ENCODE data around the gene OLFML2A. TPM values are rescaled to one million over a fixed set of nuclear protein-coding genes. Genes with fewer than 3 reads are reported as not detected.

Gene OLFML2A
- total and polyA plus RNA-seq, 2 of the 13 experiments (the other 11 are each of a cell fraction or from before 2014, with no cell fraction given) = 0.01 to 0.02 TPM

DNA sequence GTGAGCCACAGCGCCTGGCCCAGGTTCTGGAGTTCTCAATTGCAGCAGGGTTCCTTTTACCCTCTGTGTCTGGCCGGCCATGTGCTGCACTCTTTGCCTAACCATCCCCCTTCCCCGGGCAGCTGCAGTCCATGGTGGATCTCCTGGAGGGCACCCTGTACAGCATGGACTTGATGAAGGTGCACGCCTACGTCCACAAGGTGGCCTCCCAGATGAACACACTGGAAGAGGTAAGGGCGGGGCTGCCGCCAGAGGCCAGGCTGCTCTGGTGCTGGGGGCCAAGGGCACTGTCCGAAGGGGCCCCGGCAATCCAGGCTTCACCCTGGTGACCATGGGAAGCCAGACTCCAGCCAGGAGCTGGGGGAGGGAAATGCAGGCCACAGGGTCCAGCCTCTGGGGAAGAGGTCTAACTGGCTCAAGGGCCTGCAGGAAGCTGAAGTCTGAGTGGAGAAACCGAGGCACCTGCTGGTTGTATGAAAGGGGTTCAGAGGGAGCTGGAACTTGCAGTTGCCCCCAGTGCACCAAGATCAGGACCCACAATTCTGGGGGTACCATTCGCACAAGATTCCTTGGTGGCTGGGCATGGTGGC lies 18.1 kb downstream of the OLFML2A start (continued):
- TF ChIP-seq FOSL2 (CRISPR knock-in tag; IDR thresholded peaks at IDR 0.05) = 0 out of 2 replicates have a peak, but pooled peaks have one; percentile 10
- TF ChIP-seq CHD2 (IDR thresholded peaks at IDR 0.05; ENCODE audit: low read depth, low read length) = no peak
- TF ChIP-seq TP53 (CRISPR knock-in tag; conservative IDR thresholded peaks at IDR 0.05) = no peak
- TF ChIP-seq HMGA1 (CRISPR knock-in tag; conservative IDR thresholded peaks at IDR 0.05) = no peak
- TF ChIP-seq RBM22 (optimal IDR thresholded peaks at IDR 0.05; ENCODE audit: low read length) = no peak
- 0 out of 2 replicates have a peak, but pooled peaks have one; percentile 28 for TF ChIP-seq FOXJ3 (CRISPR knock-in tag; IDR thresholded peaks at IDR 0.05; ENCODE audit: borderline replicate concordance)
- no peak for TF ChIP-seq RAD51 (IDR thresholded peaks at IDR 0.05; ENCODE audit: borderline replicate concordance)
- no peak for TF ChIP-seq SMARCC2 (IDR thresholded peaks at IDR 0.05)
- TF ChIP-seq, protein P1, sequence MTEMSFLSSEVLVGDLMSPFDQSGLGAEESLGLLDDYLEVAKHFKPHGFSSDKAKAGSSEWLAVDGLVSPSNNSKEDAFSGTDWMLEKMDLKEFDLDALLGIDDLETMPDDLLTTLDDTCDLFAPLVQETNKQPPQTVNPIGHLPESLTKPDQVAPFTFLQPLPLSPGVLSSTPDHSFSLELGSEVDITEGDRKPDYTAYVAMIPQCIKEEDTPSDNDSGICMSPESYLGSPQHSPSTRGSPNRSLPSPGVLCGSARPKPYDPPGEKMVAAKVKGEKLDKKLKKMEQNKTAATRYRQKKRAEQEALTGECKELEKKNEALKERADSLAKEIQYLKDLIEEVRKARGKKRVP (CRISPR knock-in tag; IDR thresholded peaks at IDR 0.05) = no peak
- TF ChIP-seq ZNF777 (CRISPR knock-in tag; IDR thresholded peaks at IDR 0.05) = no peak
- no peak for TF ChIP-seq ZNF432 (CRISPR knock-in tag; IDR thresholded peaks at IDR 0.05; ENCODE audit: borderline replicate concordance)
- no peak for TF ChIP-seq ETS1 (CRISPR knock-in tag; IDR thresholded peaks at IDR 0.05)
- TF ChIP-seq, protein P2, sequence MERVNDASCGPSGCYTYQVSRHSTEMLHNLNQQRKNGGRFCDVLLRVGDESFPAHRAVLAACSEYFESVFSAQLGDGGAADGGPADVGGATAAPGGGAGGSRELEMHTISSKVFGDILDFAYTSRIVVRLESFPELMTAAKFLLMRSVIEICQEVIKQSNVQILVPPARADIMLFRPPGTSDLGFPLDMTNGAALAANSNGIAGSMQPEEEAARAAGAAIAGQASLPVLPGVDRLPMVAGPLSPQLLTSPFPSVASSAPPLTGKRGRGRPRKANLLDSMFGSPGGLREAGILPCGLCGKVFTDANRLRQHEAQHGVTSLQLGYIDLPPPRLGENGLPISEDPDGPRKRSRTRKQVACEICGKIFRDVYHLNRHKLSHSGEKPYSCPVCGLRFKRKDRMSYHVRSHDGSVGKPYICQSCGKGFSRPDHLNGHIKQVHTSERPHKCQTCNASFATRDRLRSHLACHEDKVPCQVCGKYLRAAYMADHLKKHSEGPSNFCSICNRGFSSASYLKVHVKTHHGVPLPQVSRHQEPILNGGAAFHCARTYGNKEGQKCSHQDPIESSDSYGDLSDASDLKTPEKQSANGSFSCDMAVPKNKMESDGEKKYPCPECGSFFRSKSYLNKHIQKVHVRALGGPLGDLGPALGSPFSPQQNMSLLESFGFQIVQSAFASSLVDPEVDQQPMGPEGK (CRISPR knock-in tag; IDR thresholded peaks at IDR 0.05) = peak; percentile 94
- TF ChIP-seq PHF21A (CRISPR knock-in tag; IDR thresholded peaks at IDR 0.05) = peak; percentile 74
- TF ChIP-seq ZNF367 (CRISPR knock-in tag; IDR thresholded peaks at IDR 0.05; ENCODE audit: borderline replicate concordance) = no peak
- TF ChIP-seq ZNF34 (CRISPR knock-in tag; IDR thresholded peaks at IDR 0.05; ENCODE audit: borderline replicate concordance) = no peak
- TF ChIP-seq ZC3H4 (CRISPR knock-in tag; IDR thresholded peaks at IDR 0.05; ENCODE audit: borderline replicate concordance) = no peak
- TF ChIP-seq KDM1A (CRISPR knock-in tag; IDR thresholded peaks at IDR 0.05) = no peak
- TF ChIP-seq NAIF1 (CRISPR knock-in tag; IDR thresholded peaks at IDR 0.05; ENCODE audit: borderline replicate concordance) = no peak
- no peak for TF ChIP-seq ATM (IDR thresholded peaks at IDR 0.05; ENCODE audit: borderline replicate concordance)
- TF ChIP-seq ZNF253 (CRISPR knock-in tag; IDR thresholded peaks at IDR 0.05; ENCODE audit: borderline replicate concordance) = no peak
- no peak for TF ChIP-seq GLI4 (CRISPR knock-in tag; IDR thresholded peaks at IDR 0.05; ENCODE audit: borderline replicate concordance)
- no peak for TF ChIP-seq DMTF1 (CRISPR knock-in tag; IDR thresholded peaks at IDR 0.05)
- 0 out of 2 replicates have a peak, but pooled peaks have one; percentile 46 for TF ChIP-seq ZSCAN31 (CRISPR knock-in tag; IDR thresholded peaks at IDR 0.05; ENCODE audit: low read depth)

All from HepG2 (cell line).